ENCODE measurements around the gene ZCCHC7.

Gene ZCCHC7

GRCh38 chr9:37342895-37343294, 222.5 kb downstream of the ZCCHC7 start:
- no peak for DNase-seq

GRCh38 chr9:37343724-37344123, 223.3 kb downstream of the ZCCHC7 start:
- DNase-seq: no peak

- DNase-seq: no peak
These were observed 224.7 kb downstream of the ZCCHC7 start for GRCh38 chr9:37345038-37345437.

GRCh38 chr9:37348917-37349316, 228.5 kb downstream of the ZCCHC7 start:
- no peak for DNase-seq

DNA sequence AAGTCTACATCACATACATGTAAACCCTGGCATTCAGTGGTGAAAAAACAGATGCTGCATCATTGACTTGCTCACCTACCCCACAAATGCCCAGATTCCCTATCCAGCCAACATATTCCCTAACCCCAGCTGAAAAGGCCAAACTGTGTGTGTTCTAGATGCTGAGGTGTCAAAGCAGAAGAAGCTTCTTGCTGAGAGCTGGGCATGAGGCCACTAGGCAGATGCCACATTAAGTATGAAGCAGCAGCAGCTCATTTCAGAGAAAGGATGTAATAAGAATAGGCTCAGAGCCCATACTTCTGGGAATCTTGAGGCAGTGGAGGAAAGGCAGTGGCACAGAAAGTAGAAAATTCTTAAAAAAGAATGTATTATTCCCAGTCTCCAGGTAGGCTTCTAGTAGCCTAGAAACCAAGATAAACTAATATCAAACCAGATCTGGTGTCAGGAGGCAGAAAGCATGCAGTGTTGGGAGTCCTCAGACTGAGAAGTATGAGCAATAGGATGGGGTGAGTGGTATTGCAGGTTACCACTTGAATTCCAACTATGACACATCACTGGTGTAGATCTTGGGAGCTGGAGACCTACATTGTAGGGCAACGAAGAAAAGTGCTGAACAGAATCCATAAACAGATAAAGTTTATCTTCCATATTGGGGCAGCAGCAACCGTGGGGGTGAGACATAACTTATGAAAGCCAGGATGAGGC, 230.3 kb downstream of the ZCCHC7 start:
- DNase-seq: no peak

GRCh38 chr9:37353791-37354190, 233.4 kb downstream of the ZCCHC7 start:
- DNase-seq: no peak

- DNase-seq: no peak
These were observed 242.1 kb downstream of the ZCCHC7 start for GRCh38 chr9:37362430-37362829.

DNA sequence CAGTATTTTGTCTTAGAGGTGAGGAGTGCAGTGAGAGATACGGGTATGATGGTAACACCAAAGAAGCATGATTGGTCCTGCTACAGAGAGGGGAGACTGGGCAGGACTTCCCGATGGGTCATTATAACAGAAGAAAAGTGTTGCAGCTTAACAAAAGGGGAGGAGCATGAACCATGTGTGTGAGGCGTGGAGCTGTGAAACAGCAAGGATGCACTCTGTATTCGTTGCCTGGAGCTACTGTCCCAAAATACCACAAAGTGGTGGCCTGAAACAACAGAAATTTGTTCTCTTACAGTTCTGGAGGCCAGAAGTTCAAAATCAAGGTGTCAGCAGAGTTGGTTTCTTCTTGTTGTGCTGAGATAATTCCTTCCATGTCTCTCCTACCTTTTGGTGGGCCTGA, 242.8 kb downstream of the ZCCHC7 start:
- DNase-seq: no peak

- no peak for DNase-seq
These were observed 243.8 kb downstream of the ZCCHC7 start for GRCh38 chr9:37364136-37364535.

GRCh38 chr9:37364751-37365360, 244.5 kb downstream of the ZCCHC7 start:
- no peak for DNase-seq

DNA sequence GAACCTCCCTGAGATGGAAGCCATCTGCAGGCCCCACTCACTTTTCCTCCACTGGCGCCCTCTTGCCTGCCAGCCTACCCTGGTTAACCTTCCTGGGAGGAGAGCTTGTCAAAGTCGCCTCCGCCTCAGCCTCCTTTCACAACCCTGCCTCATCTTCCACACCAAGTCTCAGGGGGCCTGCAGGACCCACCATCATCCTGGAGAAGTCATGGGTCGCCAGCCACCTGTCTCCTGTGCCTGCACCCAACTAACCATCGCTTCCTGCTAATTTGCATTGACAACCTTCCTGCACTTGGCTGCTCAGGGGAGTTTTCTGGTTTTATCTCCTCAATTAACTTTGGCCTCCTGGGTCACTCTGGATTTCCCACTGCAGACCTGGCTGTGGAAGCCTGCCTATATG, 249.3 kb downstream of the ZCCHC7 start:
- peak; percentile 42 for DNase-seq

GRCh38 chr9:37370282-37370681, 249.9 kb downstream of the ZCCHC7 start:
- DNase-seq: no peak

DNA sequence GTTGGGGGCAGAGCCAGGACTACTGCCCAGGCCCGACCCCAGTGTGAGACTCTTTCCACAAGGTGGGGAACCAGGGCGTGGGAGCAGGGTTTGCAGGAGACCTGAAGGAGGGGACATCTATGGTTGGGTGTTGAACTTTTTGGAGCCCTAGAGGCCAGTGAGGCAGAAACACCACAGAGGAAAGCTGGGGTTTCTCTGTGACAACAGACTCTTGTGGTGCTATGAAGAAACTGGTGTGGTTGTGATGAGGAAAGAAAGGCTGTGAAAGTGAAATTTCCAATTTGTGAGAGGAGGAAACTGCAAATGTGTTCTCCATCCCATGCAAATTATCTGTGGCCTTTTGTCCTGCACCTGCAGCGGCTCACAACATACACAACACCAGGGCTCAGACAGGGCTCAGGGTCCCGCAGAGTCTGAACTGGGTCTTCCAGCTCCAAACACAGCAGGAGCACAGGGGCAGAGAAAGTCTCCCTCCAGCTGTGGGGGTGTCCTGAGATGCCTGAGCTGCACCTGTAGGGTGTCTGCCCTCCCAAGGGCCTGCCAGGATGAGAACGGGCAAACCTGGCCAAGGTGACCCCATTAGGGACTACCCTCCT, 250.7 kb downstream of the ZCCHC7 start:
- DNase-seq: peak; percentile 36

DNA sequence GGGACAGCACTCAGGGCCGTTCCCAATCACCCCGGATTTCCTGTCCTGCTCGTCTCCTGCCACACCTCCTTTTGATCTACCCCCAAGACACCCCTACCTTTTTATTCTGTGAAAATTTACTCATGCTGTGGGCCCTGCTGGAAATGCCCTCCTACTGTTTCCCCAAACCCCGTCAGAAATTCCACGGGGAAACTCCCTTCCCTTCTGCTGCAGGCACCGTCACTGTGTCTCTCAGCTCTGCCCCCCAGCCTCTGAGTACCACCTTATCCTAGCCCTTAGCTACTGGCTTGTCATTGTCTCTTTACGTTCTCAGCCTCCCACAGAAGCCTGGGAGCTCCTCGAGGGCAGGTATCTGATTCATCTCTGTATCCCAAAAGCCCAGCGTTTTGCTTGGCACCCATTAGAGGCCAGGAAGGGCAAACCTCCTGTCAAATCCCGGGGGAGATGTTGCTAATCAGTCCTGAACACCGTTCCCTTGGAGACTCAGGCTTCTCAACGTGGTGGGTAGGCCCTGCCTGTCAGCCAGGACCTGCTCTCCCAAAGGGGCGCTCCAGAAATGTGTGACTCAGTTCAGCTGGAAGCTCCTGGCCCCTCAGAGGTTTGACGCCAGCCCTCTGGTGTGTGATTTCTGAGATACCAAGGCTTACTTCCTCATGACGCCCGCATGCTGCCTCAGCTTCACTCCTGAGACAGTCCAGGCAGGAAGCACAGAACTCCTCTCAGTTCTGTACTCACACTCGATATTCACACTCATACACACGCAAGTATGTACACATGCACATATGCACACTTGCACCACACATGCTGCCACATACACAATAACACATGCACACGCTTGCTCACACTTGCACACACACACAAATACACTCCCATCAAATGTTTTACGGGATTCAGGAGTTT, 251.4 kb downstream of the ZCCHC7 start:
- DNase-seq: peak; percentile 21

DNA sequence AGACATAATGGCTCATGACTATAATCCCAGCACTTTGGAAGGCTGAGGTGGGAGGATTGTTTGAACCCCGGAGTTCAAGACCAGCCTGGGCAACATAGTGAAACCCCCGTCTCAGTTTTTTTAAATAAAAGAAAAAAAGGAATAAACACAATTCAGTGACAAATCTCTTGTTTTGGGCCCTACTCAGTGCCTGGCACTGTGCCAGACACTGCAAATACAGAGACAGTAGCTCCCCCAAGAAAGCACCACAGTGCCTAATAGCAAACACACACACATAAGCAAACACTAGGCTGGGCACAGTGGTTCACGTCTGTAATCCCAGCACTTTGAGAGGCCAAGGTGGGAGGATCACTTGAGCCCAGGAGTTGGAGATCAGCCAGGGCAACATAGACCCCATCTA, 252.5 kb downstream of the ZCCHC7 start:
- no peak for DNase-seq

DNA sequence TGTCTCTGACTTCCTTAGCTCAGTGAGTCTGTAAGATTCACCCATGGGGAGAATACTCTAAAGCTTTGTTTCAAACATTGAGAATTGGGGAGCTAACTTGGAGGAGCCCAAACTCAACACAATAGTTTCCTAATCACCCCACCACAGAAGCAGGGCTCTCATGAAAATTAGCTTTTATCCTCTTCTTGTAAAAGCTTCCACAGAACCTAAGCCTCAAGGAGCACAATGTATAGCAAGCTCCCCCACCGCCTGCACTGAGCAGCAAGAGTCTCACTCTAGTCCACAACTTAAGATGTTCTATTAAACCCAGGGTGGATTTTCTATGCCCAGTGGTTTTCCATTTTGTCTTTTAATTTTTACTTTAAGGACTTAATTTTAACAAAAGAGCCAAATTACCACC, 253.2 kb downstream of the ZCCHC7 start:
- DNase-seq: no peak

GRCh38 chr9:37374892-37375291, 254.5 kb downstream of the ZCCHC7 start:
- peak; percentile 78 for DNase-seq

GRCh38 chr9:37377688-37378612, 257.6 kb downstream of the ZCCHC7 start:
- DNase-seq: no peak

- DNase-seq: no peak
These were observed 258.2 kb downstream of the ZCCHC7 start for GRCh38 chr9:37378613-37379004.

GRCh38 chr9:37379835-37380234, 259.5 kb downstream of the ZCCHC7 start:
- DNase-seq: no peak

GRCh38 chr9:37380570-37380969, 260.2 kb downstream of the ZCCHC7 start:
- no peak for DNase-seq

DNA sequence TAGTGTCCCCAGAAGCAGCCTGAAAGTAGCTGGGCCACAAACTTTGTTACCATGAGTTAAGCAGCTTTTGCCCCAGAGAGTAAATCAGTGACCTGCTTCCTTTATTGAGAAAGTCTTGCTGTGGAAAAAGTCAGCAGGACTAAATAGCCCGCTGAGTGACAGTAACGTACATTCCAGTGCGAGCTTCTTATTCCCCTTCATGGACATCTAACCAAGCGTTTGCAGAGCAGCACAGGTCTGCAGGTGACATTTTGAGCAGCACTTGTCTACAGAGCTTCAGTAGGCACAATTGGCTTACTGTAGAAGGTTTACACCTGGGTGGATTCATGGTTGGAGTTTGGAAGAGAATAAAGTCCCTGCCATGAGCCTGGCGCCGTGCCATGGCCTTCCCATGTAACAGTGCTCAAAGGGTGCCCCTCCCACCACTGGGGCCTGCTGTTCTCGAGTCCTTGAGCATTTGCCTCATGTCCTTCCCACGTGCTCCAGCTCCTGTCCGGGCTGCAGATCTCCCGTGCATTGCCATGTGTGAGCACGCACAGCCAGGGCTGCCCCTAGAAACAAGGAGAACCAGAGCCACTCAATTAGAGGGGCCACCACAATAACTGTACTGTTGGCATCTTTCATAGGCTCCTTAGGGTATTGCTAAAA, 260.8 kb downstream of the ZCCHC7 start:
- no peak for DNase-seq
